Measurements from ENCODE around the gene ELMO1. TPM values are rescaled to one million over a fixed set of nuclear protein-coding genes. Genes with fewer than 3 reads are reported as not detected.

The ELMO1 gene
- total RNA-seq, 1 donor from 2014 or later: not detected

GRCh38 chr7:37363536-37364491 lies 84.8 kb downstream of the ELMO1 start:
- TF ChIP-seq CTCF (IDR thresholded peaks at IDR 0.05): no peak
- Mint-ChIP-seq H3K4me3 (ENCODE audit: unreplicated experiment) (no peak overlapping the region), H3K4me1 (ENCODE audit: unreplicated experiment) (no peaks in the 10 kb centered on the region), H3K27ac (ENCODE audit: unreplicated experiment) (no peak overlapping the region), H3K27me3 (ENCODE audit: unreplicated experiment) (peaks cover 3% of the 10 kb centered on the region), H3K36me3 (ENCODE audit: unreplicated experiment) (no peaks in the 10 kb centered on the region), H3K9me3 (ENCODE audit: unreplicated experiment) (no peaks in the 10 kb centered on the region)
- DNase-seq (ENCODE audit: extremely low spot score, unreplicated experiment): no peak

- no peak overlapping the region for H3K27ac Mint-ChIP-seq (ENCODE audit: unreplicated experiment)
- H3K4me1 Mint-ChIP-seq (ENCODE audit: unreplicated experiment): no peaks in the 10 kb centered on the region
- no peaks in the 10 kb centered on the region for H3K9me3 Mint-ChIP-seq (ENCODE audit: unreplicated experiment)
- H3K36me3 Mint-ChIP-seq (ENCODE audit: unreplicated experiment): no peaks in the 10 kb centered on the region
- no peak overlapping the region for H3K4me3 Mint-ChIP-seq (ENCODE audit: unreplicated experiment)
- peaks cover 1% of the 10 kb centered on the region for H3K27me3 Mint-ChIP-seq (ENCODE audit: unreplicated experiment)
- no peak for DNase-seq (ENCODE audit: extremely low spot score, unreplicated experiment)
- no peak for TF ChIP-seq CTCF (IDR thresholded peaks at IDR 0.05)
Measured at GRCh38 chr7:37362802-37363201, 85.9 kb downstream of the ELMO1 start.

GRCh38 chr7:37360484-37360883 lies 88.2 kb downstream of the ELMO1 start:
- H3K9me3 Mint-ChIP-seq (ENCODE audit: unreplicated experiment): no peaks in the 10 kb centered on the region

GRCh38 chr7:37359662-37360444 lies 88.8 kb downstream of the ELMO1 start:
- Mint-ChIP-seq H3K36me3 (ENCODE audit: unreplicated experiment) (no peaks in the 10 kb centered on the region), H3K27ac (ENCODE audit: unreplicated experiment) (no peak overlapping the region), H3K27me3 (ENCODE audit: unreplicated experiment) (no peaks in the 10 kb centered on the region), H3K4me3 (ENCODE audit: unreplicated experiment) (no peak overlapping the region), H3K4me1 (ENCODE audit: unreplicated experiment) (no peaks in the 10 kb centered on the region), H3K9me3 (ENCODE audit: unreplicated experiment) (no peaks in the 10 kb centered on the region)
- DNase-seq (ENCODE audit: extremely low spot score, unreplicated experiment): no peak
- no peak for TF ChIP-seq CTCF (IDR thresholded peaks at IDR 0.05)

More at GRCh38 chr7:37360484-37360883, 88.2 kb downstream of the ELMO1 start:
- TF ChIP-seq CTCF (IDR thresholded peaks at IDR 0.05): no peak
- Mint-ChIP-seq H3K27me3 (ENCODE audit: unreplicated experiment) (no peaks in the 10 kb centered on the region), H3K36me3 (ENCODE audit: unreplicated experiment) (no peaks in the 10 kb centered on the region), H3K4me3 (ENCODE audit: unreplicated experiment) (no peak overlapping the region), H3K4me1 (ENCODE audit: unreplicated experiment) (no peaks in the 10 kb centered on the region), H3K27ac (ENCODE audit: unreplicated experiment) (no peak overlapping the region)
- DNase-seq (ENCODE audit: extremely low spot score, unreplicated experiment): no peak

- TF ChIP-seq CTCF (IDR thresholded peaks at IDR 0.05): no peak
- H3K4me1 Mint-ChIP-seq (ENCODE audit: unreplicated experiment): no peaks in the 10 kb centered on the region
- H3K27ac Mint-ChIP-seq (ENCODE audit: unreplicated experiment): no peak overlapping the region
- no peak overlapping the region for H3K4me3 Mint-ChIP-seq (ENCODE audit: unreplicated experiment)
- no peaks in the 10 kb centered on the region for H3K9me3 Mint-ChIP-seq (ENCODE audit: unreplicated experiment)
- no peak for DNase-seq (ENCODE audit: extremely low spot score, unreplicated experiment)
- H3K27me3 Mint-ChIP-seq (ENCODE audit: unreplicated experiment): no peaks in the 10 kb centered on the region
- H3K36me3 Mint-ChIP-seq (ENCODE audit: unreplicated experiment): no peaks in the 10 kb centered on the region
Measured at GRCh38 chr7:37359180-37359579, 89.5 kb downstream of the ELMO1 start.
